Glutamatergic neuron (in vitro differentiated cells): ENCODE data around the gene SMCR8. TPM values are rescaled to one million over a fixed set of nuclear protein-coding genes. Genes with fewer than 3 reads are reported as not detected.
A peak's percentile ranks its signal among the peaks of the same experiment; 100 is the strongest.

Source experiments
- DNase-seq: peaks from one replicate; pipeline ENCODE4 v3.0.0; 2022
- H3K27ac Mint-ChIP-seq: one replicate; pipeline ENCODE4 v1.8.0; 2020; ENCODE audit warnings: mild to moderate bottlenecking, mixed read lengths, inconsistent platforms; ENCODE audit not compliant: unreplicated experiment
- H3K27me3 Mint-ChIP-seq: one replicate; pipeline ENCODE4 v1.8.0; 2020; ENCODE audit warnings: mild to moderate bottlenecking, moderate library complexity, mixed read lengths, inconsistent platforms; ENCODE audit not compliant: unreplicated experiment
- H3K36me3 Mint-ChIP-seq: one replicate; pipeline ENCODE4 v1.8.0; 2020; ENCODE audit warnings: mild to moderate bottlenecking, mixed read lengths, inconsistent platforms; ENCODE audit not compliant: unreplicated experiment
- H3K4me1 Mint-ChIP-seq: one replicate; pipeline ENCODE4 v1.8.0; 2020; ENCODE audit warnings: mild to moderate bottlenecking, low read depth, mixed read lengths, inconsistent platforms; ENCODE audit not compliant: unreplicated experiment
- H3K4me3 Mint-ChIP-seq: one replicate; pipeline ENCODE4 v1.8.0; 2020; ENCODE audit warnings: mild to moderate bottlenecking, mixed read lengths, inconsistent platforms; ENCODE audit not compliant: unreplicated experiment
- H3K9me3 Mint-ChIP-seq: one replicate; pipeline ENCODE4 v1.8.0; 2020; ENCODE audit warnings: mild to moderate bottlenecking, moderate library complexity, mixed read lengths, inconsistent platforms; ENCODE audit not compliant: unreplicated experiment
- total RNA-seq: library from RNA; stranded (reverse); fragmentation: NEBNext Ultra II Directional; extraction: Animal tissue kit (Norgen Biotek cat#: 25700); gene quantifications from one replicate; pipeline ENCODE4 v1.2.1, GENCODE V29; 2021; ENCODE audit not compliant: unreplicated experiment
- TF ChIP-seq, protein P1 (sequence below): fragments of 200-600 bp; sonication (generic); IDR thresholded peaks from one replicate; pipeline ENCODE4 v1.5.0; 2021; ENCODE audit not compliant: partially characterized antibody, unreplicated experiment

Gene SMCR8
- total RNA-seq, 1 donor from 2014 or later: 14.0 TPM

DNA sequence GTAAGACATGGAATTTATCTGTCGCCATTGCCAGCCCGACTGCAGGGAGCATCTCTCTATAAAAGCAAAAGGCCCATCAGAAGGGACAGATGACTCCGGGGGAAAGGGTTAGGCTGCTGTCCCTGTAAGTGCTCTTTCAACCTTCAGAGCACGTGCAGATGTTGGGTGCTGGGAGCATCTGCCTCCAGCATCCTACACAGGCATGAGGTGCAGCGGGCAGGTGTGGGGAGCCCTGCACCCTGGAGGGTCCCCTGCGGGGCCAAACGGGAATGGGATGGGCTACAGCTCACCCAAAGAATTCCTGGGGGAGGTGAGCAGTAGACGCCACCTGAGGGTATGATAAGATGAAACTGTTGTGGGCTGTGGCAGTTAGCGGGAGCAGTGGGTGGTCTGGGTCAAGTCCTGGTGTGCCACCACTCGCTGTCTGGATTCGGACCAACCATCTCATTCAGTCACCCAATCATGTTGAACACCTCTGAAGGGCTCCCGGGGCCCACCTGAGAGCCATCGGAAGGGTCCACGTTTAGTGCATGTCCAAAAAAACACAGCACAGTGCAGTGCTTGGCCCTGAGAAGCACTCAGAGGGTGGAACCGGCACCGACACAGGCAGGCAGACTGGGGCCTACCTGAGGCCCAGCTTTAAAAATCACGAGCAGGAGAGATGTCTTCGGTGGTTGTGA is 3.8 kb downstream of the SMCR8 start:
- H3K4me3 Mint-ChIP-seq: no peak overlapping the region
- peaks cover 3% of the 10 kb centered on the region for H3K27me3 Mint-ChIP-seq
- TF ChIP-seq, protein P1, sequence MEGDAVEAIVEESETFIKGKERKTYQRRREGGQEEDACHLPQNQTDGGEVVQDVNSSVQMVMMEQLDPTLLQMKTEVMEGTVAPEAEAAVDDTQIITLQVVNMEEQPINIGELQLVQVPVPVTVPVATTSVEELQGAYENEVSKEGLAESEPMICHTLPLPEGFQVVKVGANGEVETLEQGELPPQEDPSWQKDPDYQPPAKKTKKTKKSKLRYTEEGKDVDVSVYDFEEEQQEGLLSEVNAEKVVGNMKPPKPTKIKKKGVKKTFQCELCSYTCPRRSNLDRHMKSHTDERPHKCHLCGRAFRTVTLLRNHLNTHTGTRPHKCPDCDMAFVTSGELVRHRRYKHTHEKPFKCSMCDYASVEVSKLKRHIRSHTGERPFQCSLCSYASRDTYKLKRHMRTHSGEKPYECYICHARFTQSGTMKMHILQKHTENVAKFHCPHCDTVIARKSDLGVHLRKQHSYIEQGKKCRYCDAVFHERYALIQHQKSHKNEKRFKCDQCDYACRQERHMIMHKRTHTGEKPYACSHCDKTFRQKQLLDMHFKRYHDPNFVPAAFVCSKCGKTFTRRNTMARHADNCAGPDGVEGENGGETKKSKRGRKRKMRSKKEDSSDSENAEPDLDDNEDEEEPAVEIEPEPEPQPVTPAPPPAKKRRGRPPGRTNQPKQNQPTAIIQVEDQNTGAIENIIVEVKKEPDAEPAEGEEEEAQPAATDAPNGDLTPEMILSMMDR: no peak
- H3K36me3 Mint-ChIP-seq: no peaks in the 10 kb centered on the region
- DNase-seq: no peak
- peak overlapping the region; percentile 59 for H3K27ac Mint-ChIP-seq
- H3K4me1 Mint-ChIP-seq: peaks cover 16% of the 10 kb centered on the region
- peaks cover 5% of the 10 kb centered on the region for H3K9me3 Mint-ChIP-seq

GRCh38 chr17:18319604-18320256 is 4.6 kb downstream of the SMCR8 start:
- peak overlapping the region; percentile 38 for H3K4me3 Mint-ChIP-seq
- peak; percentile 70 for DNase-seq

GRCh38 chr17:18320301-18320700 is 5.2 kb downstream of the SMCR8 start:
- Mint-ChIP-seq H3K9me3 (peaks cover 1% of the 10 kb centered on the region), H3K36me3 (no peaks in the 10 kb centered on the region), H3K4me1 (peaks cover 16% of the 10 kb centered on the region), H3K4me3 (peak overlapping the region; percentile 26), H3K27ac (no peak overlapping the region), H3K27me3 (no peaks in the 10 kb centered on the region)
- TF ChIP-seq, protein P1: no peak
- DNase-seq: no peak

More at GRCh38 chr17:18319604-18320256, 4.6 kb downstream of the SMCR8 start:
- no peaks in the 10 kb centered on the region for H3K36me3 Mint-ChIP-seq
- peaks cover 16% of the 10 kb centered on the region for H3K4me1 Mint-ChIP-seq
- H3K9me3 Mint-ChIP-seq: peaks cover 3% of the 10 kb centered on the region
- peaks cover 3% of the 10 kb centered on the region for H3K27me3 Mint-ChIP-seq
- TF ChIP-seq, protein P1: peak; percentile 52
- H3K27ac Mint-ChIP-seq: no peak overlapping the region

DNA sequence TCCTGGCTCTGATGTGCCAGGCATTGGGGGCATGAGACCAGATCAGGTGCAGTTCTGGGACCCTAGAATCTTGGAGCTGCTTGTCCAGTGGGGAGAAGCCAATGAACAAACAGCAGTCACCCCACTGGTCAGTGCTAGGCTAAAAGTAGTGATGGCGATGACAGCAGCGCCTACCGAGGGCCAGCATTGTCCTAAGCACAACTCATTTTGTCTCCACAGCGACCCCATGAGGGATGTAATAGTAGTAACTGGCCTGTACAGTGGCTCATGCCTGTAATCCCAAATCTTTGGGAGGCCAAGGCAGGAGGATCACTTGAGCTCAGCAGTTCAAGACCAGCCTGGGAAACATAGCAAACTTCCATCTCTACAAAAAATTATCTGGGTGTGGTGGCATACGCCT is 6.2 kb downstream of the SMCR8 start:
- TF ChIP-seq, protein P1: peak; percentile 12
- H3K4me1 Mint-ChIP-seq: peaks cover 11% of the 10 kb centered on the region
- H3K27me3 Mint-ChIP-seq: peaks cover under 1% of the 10 kb centered on the region
- no peak overlapping the region for H3K4me3 Mint-ChIP-seq
- no peak for DNase-seq
- H3K36me3 Mint-ChIP-seq: no peaks in the 10 kb centered on the region
- H3K27ac Mint-ChIP-seq: no peak overlapping the region
- H3K9me3 Mint-ChIP-seq: peaks cover 1% of the 10 kb centered on the region

- H3K36me3 Mint-ChIP-seq: no peaks in the 10 kb centered on the region
- no peak overlapping the region for H3K4me3 Mint-ChIP-seq
- no peak for DNase-seq
- TF ChIP-seq, protein P1: no peak
- H3K9me3 Mint-ChIP-seq: peaks cover 1% of the 10 kb centered on the region
- H3K27me3 Mint-ChIP-seq: peaks cover 2% of the 10 kb centered on the region
- no peak overlapping the region for H3K27ac Mint-ChIP-seq
- peaks cover 11% of the 10 kb centered on the region for H3K4me1 Mint-ChIP-seq
These were observed 7.4 kb downstream of the SMCR8 start for GRCh38 chr17:18322522-18322921.
